Keratinocyte (primary cell): ENCODE measurements around the gene IER5. TPM values are rescaled to one million over a fixed set of nuclear protein-coding genes. Genes with fewer than 3 reads are reported as not detected.
"Not testable (repeated sequence)": the region's sequence is repeated elsewhere in the genome, so short reads cannot be mapped to it uniquely, and the experiment has no call there.

Source experiments
- DNase-seq: peaks from one replicate; pipeline ENCODE4 v3.0.0-alpha.2; 2011; ENCODE audit warnings: low read depth, missing footprints, low spot score
- FAIRE-seq: peaks from 2 replicates; lab custom pipeline; 2011; peaks lifted over from hg19 to GRCh38; lab: Jason Lieb, UNC
- H2AFZ ChIP-seq: 2 replicates; pipeline ENCODE4 v1.6.0; 2012; ENCODE audit warnings: low read length, control low read depth, inconsistent platforms; ENCODE audit not compliant: control insufficient read depth
- H3K27ac ChIP-seq: 2 replicates; pipeline ENCODE4 v1.5.1; 2011; ENCODE audit warnings: low read length; ENCODE audit not compliant: control insufficient read depth, insufficient read depth
- H3K27me3 ChIP-seq: 3 replicates; pipeline ENCODE4 v1.6.0; 2011; ENCODE audit warnings: low read length; ENCODE audit not compliant: control insufficient read depth, insufficient read depth; ENCODE audit errors: extremely low read depth
- H3K36me3 ChIP-seq, 2 experiments: 2 replicates in 1 of 2; 3 replicates in 1 of 2; pipeline ENCODE4 v1.5.1; 2011; ENCODE audit warnings: low read length in 2 of 2, mild to moderate bottlenecking in 1 of 2; ENCODE audit not compliant: control insufficient read depth in 2 of 2, insufficient read depth in 2 of 2; ENCODE audit errors: extremely low read depth in 1 of 2
- H3K4me1 ChIP-seq: 3 replicates; pipeline ENCODE4 v1.5.1; 2011; ENCODE audit warnings: low read length; ENCODE audit not compliant: control insufficient read depth, insufficient read depth; ENCODE audit errors: extremely low read depth
- H3K4me2 ChIP-seq: 3 replicates; pipeline ENCODE4 v1.6.0; 2011; ENCODE audit warnings: low read depth, low read length; ENCODE audit not compliant: control insufficient read depth, insufficient read depth; ENCODE audit errors: extremely low read depth
- H3K4me3 ChIP-seq, 3 experiments: fragments of 200-600 bp in 1 of 3; sonication (generic) in 1 of 3; 2 replicates in 2 of 3; 3 replicates in 1 of 3; pipeline ENCODE4 v1.5.1; 2011 to 2016; ENCODE audit warnings: low read length in 3 of 3, mild to moderate bottlenecking in 3 of 3, control low read depth in 2 of 3, inconsistent platforms in 1 of 3, low read depth in 1 of 3, mixed read lengths in 1 of 3, mixed run types in 1 of 3, moderate library complexity in 1 of 3; ENCODE audit not compliant: control insufficient read depth in 2 of 3, insufficient read depth in 2 of 3; ENCODE audit errors: extremely low read depth in 1 of 3
- H3K79me2 ChIP-seq: 2 replicates; pipeline ENCODE4 v1.6.0; 2012; ENCODE audit warnings: low read length; ENCODE audit not compliant: control insufficient read depth, insufficient read depth
- H3K9ac ChIP-seq: 3 replicates; pipeline ENCODE4 v1.6.0; 2011; ENCODE audit warnings: low read length; ENCODE audit not compliant: control insufficient read depth, insufficient read depth; ENCODE audit errors: extremely low read depth
- H3K9me1 ChIP-seq: 3 replicates; pipeline ENCODE4 v1.6.0; 2011; ENCODE audit warnings: low read length; ENCODE audit not compliant: control insufficient read depth, insufficient read depth; ENCODE audit errors: extremely low read depth
- H3K9me3 ChIP-seq: 2 replicates; pipeline ENCODE4 v1.5.1; 2012; ENCODE audit warnings: low read depth, low read length; ENCODE audit not compliant: control insufficient read depth
- H4K20me1 ChIP-seq: 3 replicates; pipeline ENCODE4 v1.6.0; 2011; ENCODE audit warnings: low read length; ENCODE audit not compliant: control insufficient read depth, insufficient read depth; ENCODE audit errors: extremely low read depth
- EZH2 ChIP-seq: IDR thresholded peaks from one replicate; pipeline ENCODE4 v1.6.1; 2012; ENCODE audit warnings: inconsistent platforms, mild to moderate bottlenecking, low read length, moderate library complexity
- dilution Hi-C: fragments of 300-500 bp; cut with MboI; formaldehyde crosslinking; loops from one replicate; pipeline ENCODE4 v1.7.0; 2020; ENCODE audit warnings: low sequenced_read_pairs; ENCODE audit not compliant: extremely low pct_ligation_motif_present
- polyA plus RNA-seq, 5 experiments: library from polyadenylated mRNA; depleted of rRNA in 3 of 5; stranded (reverse) in 3 of 5; stranded (forward) in 1 of 5; unstranded in 1 of 5; fragments of >200 nt; gene quantifications; 1 replicate in 1 of 5; 2 replicates in 3 of 5; 3 replicates in 1 of 5; pipeline versions ENCODE4 v1.2.1 to v1.2.3, GENCODE V29; 2011 to 2012; ENCODE audit warnings: missing spikeins in 2 of 5, low read depth in 1 of 5, low replicate concordance in 1 of 5
- TF ChIP-seq, protein P1 (sequence below), 3 experiments: IDR thresholded peaks in 1 of 3; conservative IDR thresholded peaks in 1 of 3; optimal IDR thresholded peaks in 1 of 3; 2 replicates in 2 of 3; 3 replicates in 1 of 3; pipeline versions ENCODE3 to v1.5.1; 2011; ENCODE audit warnings: low read length in 3 of 3, mild to moderate bottlenecking in 3 of 3, moderate library complexity in 2 of 3, control low read depth in 1 of 3, inconsistent platforms in 1 of 3; ENCODE audit not compliant: insufficient read depth in 2 of 3; ENCODE audit errors: extremely low read depth in 1 of 3

The IER5 gene
- polyA plus RNA-seq, 1 donor (not counting 4 experiments of a cell fraction or from before 2014, with no cell fraction given), result 22.5 TPM

DNA sequence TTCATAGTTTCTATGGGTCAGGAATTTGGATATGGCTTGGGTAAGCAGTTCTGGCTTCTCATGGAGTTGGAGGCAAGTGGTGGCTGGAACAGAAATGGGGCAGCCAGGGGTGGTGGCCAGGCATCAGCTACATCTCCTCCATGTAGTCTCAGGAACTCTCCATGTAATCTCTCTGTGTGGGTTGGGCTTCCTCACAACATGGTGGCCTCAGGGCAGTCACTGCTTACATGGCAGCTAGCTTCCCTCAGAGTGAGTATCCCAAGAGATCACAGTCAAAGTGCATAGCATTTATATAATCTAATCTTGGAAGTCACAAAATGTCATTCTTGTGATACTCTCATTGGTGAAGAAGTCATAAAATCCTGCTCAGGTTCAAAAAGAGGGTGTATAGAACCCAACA is 29.1 kb upstream of the IER5 start:
- H3K79me2 ChIP-seq, result no peaks in the 10 kb centered on the region
- H3K9me1 ChIP-seq, result no peaks in the 10 kb centered on the region
- H3K9me3 ChIP-seq, result peaks cover 3% of the 10 kb centered on the region
- no peak for DNase-seq
- dilution Hi-C loops, result no loop called here
- peaks cover 3% of the 10 kb centered on the region for H3K4me1 ChIP-seq
- no peak for FAIRE-seq
- no peaks in the 10 kb centered on the region for H4K20me1 ChIP-seq
- H3K27me3 ChIP-seq, result no peaks in the 10 kb centered on the region
- no peak overlapping the region for H2AFZ ChIP-seq
- no peaks in the 10 kb centered on the region for H3K36me3 ChIP-seq
- H3K9ac ChIP-seq, result no peak overlapping the region
- no peak overlapping the region for H3K4me2 ChIP-seq
- no peak overlapping the region for H3K4me3 ChIP-seq
- TF ChIP-seq, protein P1, sequence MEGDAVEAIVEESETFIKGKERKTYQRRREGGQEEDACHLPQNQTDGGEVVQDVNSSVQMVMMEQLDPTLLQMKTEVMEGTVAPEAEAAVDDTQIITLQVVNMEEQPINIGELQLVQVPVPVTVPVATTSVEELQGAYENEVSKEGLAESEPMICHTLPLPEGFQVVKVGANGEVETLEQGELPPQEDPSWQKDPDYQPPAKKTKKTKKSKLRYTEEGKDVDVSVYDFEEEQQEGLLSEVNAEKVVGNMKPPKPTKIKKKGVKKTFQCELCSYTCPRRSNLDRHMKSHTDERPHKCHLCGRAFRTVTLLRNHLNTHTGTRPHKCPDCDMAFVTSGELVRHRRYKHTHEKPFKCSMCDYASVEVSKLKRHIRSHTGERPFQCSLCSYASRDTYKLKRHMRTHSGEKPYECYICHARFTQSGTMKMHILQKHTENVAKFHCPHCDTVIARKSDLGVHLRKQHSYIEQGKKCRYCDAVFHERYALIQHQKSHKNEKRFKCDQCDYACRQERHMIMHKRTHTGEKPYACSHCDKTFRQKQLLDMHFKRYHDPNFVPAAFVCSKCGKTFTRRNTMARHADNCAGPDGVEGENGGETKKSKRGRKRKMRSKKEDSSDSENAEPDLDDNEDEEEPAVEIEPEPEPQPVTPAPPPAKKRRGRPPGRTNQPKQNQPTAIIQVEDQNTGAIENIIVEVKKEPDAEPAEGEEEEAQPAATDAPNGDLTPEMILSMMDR (optimal IDR thresholded peaks at IDR 0.05 in 1 of 3, IDR thresholded peaks at IDR 0.05 in 1 of 3, conservative IDR thresholded peaks at IDR 0.05 in 1 of 3; ENCODE audit: extremely low read depth in 1 of 3, insufficient read depth in 2 of 3, low read length in 3 of 3), result no peak
- no peak for TF ChIP-seq EZH2
- no peak overlapping the region for H3K27ac ChIP-seq

GRCh38 chr1:181060066-181060465 is 28.4 kb upstream of the IER5 start:
- DNase-seq, result no peak
- no peak for TF ChIP-seq EZH2
- TF ChIP-seq, protein P1 (optimal IDR thresholded peaks at IDR 0.05 in 1 of 3, IDR thresholded peaks at IDR 0.05 in 1 of 3, conservative IDR thresholded peaks at IDR 0.05 in 1 of 3; ENCODE audit: extremely low read depth in 1 of 3, insufficient read depth in 2 of 3, low read length in 3 of 3), result no peak
- H3K9ac ChIP-seq, result no peak overlapping the region
- no peak overlapping the region for H3K4me2 ChIP-seq
- H2AFZ ChIP-seq, result no peak overlapping the region
- no peaks in the 10 kb centered on the region for H3K79me2 ChIP-seq
- H3K4me3 ChIP-seq, result no peak overlapping the region
- no peaks in the 10 kb centered on the region for H4K20me1 ChIP-seq
- dilution Hi-C loops, result no loop called here
- no peaks in the 10 kb centered on the region for H3K9me1 ChIP-seq
- no peak for FAIRE-seq
- H3K9me3 ChIP-seq, result peaks cover 3% of the 10 kb centered on the region
- no peak overlapping the region for H3K27ac ChIP-seq
- H3K36me3 ChIP-seq, result no peaks in the 10 kb centered on the region
- no peaks in the 10 kb centered on the region for H3K27me3 ChIP-seq
- H3K4me1 ChIP-seq, result peaks cover 3% of the 10 kb centered on the region

GRCh38 chr1:181060947-181061346 is 27.6 kb upstream of the IER5 start:
- H3K27ac ChIP-seq, H3K9me3 ChIP-seq, FAIRE-seq, H3K9me1 ChIP-seq, H3K4me1 ChIP-seq, H3K4me3 ChIP-seq, H3K36me3 ChIP-seq, dilution Hi-C loops, H2AFZ ChIP-seq, H3K27me3 ChIP-seq, H3K9ac ChIP-seq, H3K79me2 ChIP-seq, H3K4me2 ChIP-seq, DNase-seq, H4K20me1 ChIP-seq: not testable (repeated sequence)
